NCI-H2196 treated with DMSO at 0.1 percent for 48 hours (cell line): ENCODE data around the gene TDRD9.

Source experiments
- DNase-seq: peaks from one replicate; lab custom pipeline; 2025; ENCODE audit not compliant: unreplicated experiment; lab: John Stamatoyannopoulos, UW

The TDRD9 gene

GRCh38 chr14:104064003-104064402 lies 135.7 kb downstream of the TDRD9 start:
- DNase-seq: no peak

GRCh38 chr14:104066279-104066678 lies 138.0 kb downstream of the TDRD9 start:
- no peak for DNase-seq

GRCh38 chr14:104066719-104067295 lies 138.6 kb downstream of the TDRD9 start:
- DNase-seq: no peak

GRCh38 chr14:104069541-104069940 lies 141.3 kb downstream of the TDRD9 start:
- no peak for DNase-seq

- no peak for DNase-seq
These were observed 144.3 kb downstream of the TDRD9 start for GRCh38 chr14:104072586-104072985.

- DNase-seq: no peak
These were observed 145.5 kb downstream of the TDRD9 start for GRCh38 chr14:104073764-104074163.

- DNase-seq: no peak
These were observed 147.4 kb downstream of the TDRD9 start for GRCh38 chr14:104075530-104076151.

- DNase-seq: no peak
These were observed 148.5 kb downstream of the TDRD9 start for GRCh38 chr14:104076743-104077142.

GRCh38 chr14:104078031-104078455 lies 149.8 kb downstream of the TDRD9 start:
- peak; percentile 34 for DNase-seq

GRCh38 chr14:104080376-104081260 lies 152.4 kb downstream of the TDRD9 start:
- no peak for DNase-seq

GRCh38 chr14:104081261-104081835 lies 153.1 kb downstream of the TDRD9 start:
- DNase-seq: no peak

GRCh38 chr14:104081951-104082464 lies 153.8 kb downstream of the TDRD9 start:
- DNase-seq: no peak

GRCh38 chr14:104082807-104083206 lies 154.6 kb downstream of the TDRD9 start:
- DNase-seq: no peak

- DNase-seq: no peak
These were observed 156.2 kb downstream of the TDRD9 start for GRCh38 chr14:104084251-104085002.

- no peak for DNase-seq
These were observed 157.0 kb downstream of the TDRD9 start, which contains the start of gene ASPG for GRCh38 chr14:104085032-104085888. Gene ASPG (plus strand): TSS chr14:104085700. CDS start chr14:104085771, 71 bp downstream.

- DNase-seq: no peak
These were observed 157.6 kb downstream of the TDRD9 start for GRCh38 chr14:104085889-104086201.

- no peak for DNase-seq
These were observed 158.0 kb downstream of the TDRD9 start for GRCh38 chr14:104086210-104086660.

GRCh38 chr14:104086661-104087461 lies 158.6 kb downstream of the TDRD9 start:
- DNase-seq: no peak

GRCh38 chr14:104087505-104087904 lies 159.2 kb downstream of the TDRD9 start:
- no peak for DNase-seq
